Body of pancreas (tissue), 4 donors: ENCODE measurements around the gene SLC35F6.

Experiments used
- POLR2A ChIP-seq, 3 donors: fragments of 450-650 bp; IDR thresholded peaks; one replicate each; pipeline ENCODE4 v1.6.1; 2016; ENCODE audit warnings: antibody characterized with exemption in 3 of 3, mild to moderate bottlenecking in 2 of 3
- TF ChIP-seq, protein P1 (sequence below), 7 experiments: fragments of 450-650 bp in 4 of 7; fragments of 200-600 bp in 3 of 7; sonication (generic) in 3 of 7; IDR thresholded peaks; one replicate each; pipeline ENCODE4 v1.5.1; 2016 to 2019; ENCODE audit warnings: antibody characterized with exemption in 7 of 7

DNA sequence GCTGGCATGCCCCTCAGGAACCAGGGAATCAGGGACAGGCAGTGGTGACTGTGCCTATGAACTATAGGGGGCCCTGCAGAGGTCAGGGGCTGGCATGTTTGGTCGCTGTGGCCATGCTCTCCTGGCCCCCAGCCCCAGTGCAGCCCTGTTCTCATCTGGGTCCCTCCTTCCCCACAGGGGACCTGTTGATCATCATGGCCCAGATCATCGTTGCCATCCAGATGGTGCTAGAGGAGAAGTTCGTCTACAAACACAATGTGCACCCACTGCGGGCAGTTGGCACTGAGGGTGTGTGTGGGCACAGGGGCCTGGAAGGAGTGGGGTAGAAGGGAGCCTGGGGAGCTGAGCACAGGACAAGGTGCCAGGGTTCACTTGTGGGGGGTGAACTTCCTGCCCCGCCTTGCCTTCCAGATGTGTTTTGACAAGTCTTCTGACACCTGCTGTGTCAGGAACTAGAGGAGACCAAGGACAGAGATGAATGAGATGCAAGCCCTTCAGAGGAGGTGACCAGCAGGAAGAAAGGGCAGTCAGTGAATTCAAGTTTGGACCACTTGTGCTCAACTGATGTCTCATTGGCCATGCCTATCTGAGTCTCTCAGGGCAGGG is 12.2 kb downstream of the SLC35F6 start:
- no peak for TF ChIP-seq POLR2A (IDR thresholded peaks at IDR 0.05)
- TF ChIP-seq, protein P1, sequence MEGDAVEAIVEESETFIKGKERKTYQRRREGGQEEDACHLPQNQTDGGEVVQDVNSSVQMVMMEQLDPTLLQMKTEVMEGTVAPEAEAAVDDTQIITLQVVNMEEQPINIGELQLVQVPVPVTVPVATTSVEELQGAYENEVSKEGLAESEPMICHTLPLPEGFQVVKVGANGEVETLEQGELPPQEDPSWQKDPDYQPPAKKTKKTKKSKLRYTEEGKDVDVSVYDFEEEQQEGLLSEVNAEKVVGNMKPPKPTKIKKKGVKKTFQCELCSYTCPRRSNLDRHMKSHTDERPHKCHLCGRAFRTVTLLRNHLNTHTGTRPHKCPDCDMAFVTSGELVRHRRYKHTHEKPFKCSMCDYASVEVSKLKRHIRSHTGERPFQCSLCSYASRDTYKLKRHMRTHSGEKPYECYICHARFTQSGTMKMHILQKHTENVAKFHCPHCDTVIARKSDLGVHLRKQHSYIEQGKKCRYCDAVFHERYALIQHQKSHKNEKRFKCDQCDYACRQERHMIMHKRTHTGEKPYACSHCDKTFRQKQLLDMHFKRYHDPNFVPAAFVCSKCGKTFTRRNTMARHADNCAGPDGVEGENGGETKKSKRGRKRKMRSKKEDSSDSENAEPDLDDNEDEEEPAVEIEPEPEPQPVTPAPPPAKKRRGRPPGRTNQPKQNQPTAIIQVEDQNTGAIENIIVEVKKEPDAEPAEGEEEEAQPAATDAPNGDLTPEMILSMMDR (IDR thresholded peaks at IDR 0.05): no peak
